T-helper 9 cell (primary cell): ENCODE data around the gene PDK2.

Experiments
- DNase-seq: peaks from one replicate; pipeline ENCODE4 v3.0.0-alpha.2; 2020
- total RNA-seq, 2 donors: gene quantifications; one replicate each; lab custom pipeline; 2026; lab: John Stamatoyannopoulos, UW

The PDK2 gene
- total RNA-seq = 11.8 to 22.9 reads per million in 2 donors

- peak; percentile 92 for DNase-seq
These were observed at the start of gene PDK2 for GRCh38 chr17:50094753-50095619. TSS of gene PDK2 (plus strand) at chr17:50095351. CDS start at chr17:50095436, 85 bp downstream.

GRCh38 chr17:50046179-50046578, 49.0 kb upstream of the PDK2 start:
- DNase-seq = no peak

- DNase-seq = no peak
These were observed 48.5 kb upstream of the PDK2 start for GRCh38 chr17:50046667-50047066.

- DNase-seq = no peak
These were observed 48.1 kb upstream of the PDK2 start for GRCh38 chr17:50047083-50047482.

- DNase-seq = no peak
These were observed 47.5 kb upstream of the PDK2 start for GRCh38 chr17:50047488-50048126.

- no peak for DNase-seq
These were observed 46.9 kb upstream of the PDK2 start for GRCh38 chr17:50048146-50048720.

- DNase-seq = no peak
These were observed 46.2 kb upstream of the PDK2 start for GRCh38 chr17:50048988-50049387.

GRCh38 chr17:50049636-50050035, 45.5 kb upstream of the PDK2 start:
- no peak for DNase-seq

GRCh38 chr17:50050431-50051032, 44.6 kb upstream of the PDK2 start:
- DNase-seq = no peak

GRCh38 chr17:50051082-50051576, 44.0 kb upstream of the PDK2 start:
- no peak for DNase-seq

GRCh38 chr17:50051606-50052005, 43.5 kb upstream of the PDK2 start:
- DNase-seq = no peak

- DNase-seq = no peak
These were observed 42.8 kb upstream of the PDK2 start for GRCh38 chr17:50052241-50052796.

GRCh38 chr17:50052822-50053653, 42.1 kb upstream of the PDK2 start:
- no peak for DNase-seq

- DNase-seq = no peak
These were observed 41.5 kb upstream of the PDK2 start for GRCh38 chr17:50053654-50053960.

- DNase-seq = peak; percentile 7
These were observed 40.1 kb upstream of the PDK2 start for GRCh38 chr17:50055055-50055425.

GRCh38 chr17:50055426-50056216, 39.5 kb upstream of the PDK2 start, which contains the start of gene ITGA3:
TSS of gene ITGA3 (plus strand) at chr17:50056110. CDS start at chr17:50056440, 330 bp downstream.
- DNase-seq = peak; percentile 55

GRCh38 chr17:50056217-50056960, 38.8 kb upstream of the PDK2 start:
- DNase-seq = peak; percentile 45

- no peak for DNase-seq
These were observed 38.2 kb upstream of the PDK2 start for GRCh38 chr17:50056961-50057330.

- DNase-seq = no peak
These were observed 37.6 kb upstream of the PDK2 start for GRCh38 chr17:50057521-50057991.

GRCh38 chr17:50058296-50058953, 36.7 kb upstream of the PDK2 start:
- no peak for DNase-seq
